OCI-LY3 (cell line): ENCODE data around the gene STYK1.

Experiments used
- H2AFZ ChIP-seq: fragments of 200-600, 300-600 bp; shearing (Covaris generic); 2 replicates; pipeline ENCODE4 v1.6.0; 2014; ENCODE audit warnings: antibody characterized with exemption, low read depth, low read length
- H3K27ac ChIP-seq: fragments of 200-600, 300-600 bp; sonication (generic); 2 replicates; pipeline ENCODE4 v1.5.1; 2014; ENCODE audit warnings: mild to moderate bottlenecking, low read length, moderate library complexity, mixed read lengths
- H3K27me3 ChIP-seq: fragments of 200-600, 300-600 bp; sonication (generic); 2 replicates; pipeline ENCODE4 v1.6.1; 2014; ENCODE audit warnings: low read depth, low read length, mixed read lengths
- H3K36me3 ChIP-seq: fragments of 200-600, 300-600 bp; sonication (generic); replicated peaks from 2 replicates; pipeline ENCODE3; 2014; ENCODE audit warnings: low read depth, low read length, mixed read lengths
- H3K4me1 ChIP-seq: fragments of 300-600, 200-600 bp; sonication (generic); 2 replicates; pipeline ENCODE4 v1.6.1; 2014; ENCODE audit warnings: low read length, mixed read lengths
- H3K4me2 ChIP-seq: fragments of 200-600, 300-600 bp; sonication (generic); 2 replicates; pipeline ENCODE4 v1.6.1; 2014; ENCODE audit warnings: low read length, mixed read lengths
- H3K4me3 ChIP-seq: fragments of 300-600, 200-600 bp; sonication (generic); 2 replicates; pipeline ENCODE4 v1.5.1; 2014; ENCODE audit warnings: antibody characterized with exemption, mild to moderate bottlenecking, low read length, moderate library complexity
- H3K79me2 ChIP-seq: fragments of 300-600, 200-600 bp; shearing (Covaris generic); 2 replicates; pipeline ENCODE4 v1.6.1; 2014; ENCODE audit warnings: mild to moderate bottlenecking, low read length, mixed read lengths
- H3K9ac ChIP-seq: fragments of 300-600, 200-600 bp; shearing (Covaris generic); 2 replicates; pipeline ENCODE4 v1.6.0; 2014; ENCODE audit warnings: mild to moderate bottlenecking, low read length, moderate library complexity
- H3K9me3 ChIP-seq: fragments of 200-600, 300-600 bp; shearing (Covaris generic); 2 replicates; pipeline ENCODE4 v1.6.1; 2014; ENCODE audit warnings: low read length, mixed read lengths; ENCODE audit not compliant: insufficient read depth
- H4K20me1 ChIP-seq: fragments of 200-600, 300-600 bp; sonication (generic); 2 replicates; pipeline ENCODE4 v1.6.1; 2016; ENCODE audit warnings: low read length, mixed read lengths; ENCODE audit not compliant: insufficient read depth
- EZH2phosphoT487 ChIP-seq: fragments of 200-600 bp; shearing (Covaris generic); IDR thresholded peaks from 2 replicates; pipeline ENCODE4 v1.6.1; 2018; ENCODE audit warnings: antibody characterized with exemption, mixed run types, low read depth
- TF ChIP-seq, protein P1 (sequence below): fragments of 200-600, 300-600 bp; sonication (generic); IDR thresholded peaks from 2 replicates; pipeline ENCODE4 v1.5.1; 2014; ENCODE audit warnings: antibody characterized with exemption, low read length, low read depth

Gene STYK1

GRCh38 chr12:10701131-10701681 is 27.4 kb upstream of the STYK1 start:
- Histone ChIP-seq H3K9me3 (no peaks in the 10 kb centered on the region), H3K79me2 (no peaks in the 10 kb centered on the region), H2AFZ (no peak overlapping the region), H3K9ac (no peak overlapping the region), H3K4me2 (peak overlapping the region; percentile 12; the same call in 1 of the 2 replicates), H4K20me1 (peaks cover 3% of the 10 kb centered on the region; the same call in 1 of the 2 replicates), H3K36me3 (peaks cover 69% of the 10 kb centered on the region), H3K27me3 (no peaks in the 10 kb centered on the region), H3K27ac (peak overlapping the region; percentile 44), H3K4me1 (peaks cover 10% of the 10 kb centered on the region), H3K4me3 (no peak overlapping the region)
- no peak for TF ChIP-seq EZH2phosphoT487
- TF ChIP-seq, protein P1, sequence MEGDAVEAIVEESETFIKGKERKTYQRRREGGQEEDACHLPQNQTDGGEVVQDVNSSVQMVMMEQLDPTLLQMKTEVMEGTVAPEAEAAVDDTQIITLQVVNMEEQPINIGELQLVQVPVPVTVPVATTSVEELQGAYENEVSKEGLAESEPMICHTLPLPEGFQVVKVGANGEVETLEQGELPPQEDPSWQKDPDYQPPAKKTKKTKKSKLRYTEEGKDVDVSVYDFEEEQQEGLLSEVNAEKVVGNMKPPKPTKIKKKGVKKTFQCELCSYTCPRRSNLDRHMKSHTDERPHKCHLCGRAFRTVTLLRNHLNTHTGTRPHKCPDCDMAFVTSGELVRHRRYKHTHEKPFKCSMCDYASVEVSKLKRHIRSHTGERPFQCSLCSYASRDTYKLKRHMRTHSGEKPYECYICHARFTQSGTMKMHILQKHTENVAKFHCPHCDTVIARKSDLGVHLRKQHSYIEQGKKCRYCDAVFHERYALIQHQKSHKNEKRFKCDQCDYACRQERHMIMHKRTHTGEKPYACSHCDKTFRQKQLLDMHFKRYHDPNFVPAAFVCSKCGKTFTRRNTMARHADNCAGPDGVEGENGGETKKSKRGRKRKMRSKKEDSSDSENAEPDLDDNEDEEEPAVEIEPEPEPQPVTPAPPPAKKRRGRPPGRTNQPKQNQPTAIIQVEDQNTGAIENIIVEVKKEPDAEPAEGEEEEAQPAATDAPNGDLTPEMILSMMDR, result no peak

DNA sequence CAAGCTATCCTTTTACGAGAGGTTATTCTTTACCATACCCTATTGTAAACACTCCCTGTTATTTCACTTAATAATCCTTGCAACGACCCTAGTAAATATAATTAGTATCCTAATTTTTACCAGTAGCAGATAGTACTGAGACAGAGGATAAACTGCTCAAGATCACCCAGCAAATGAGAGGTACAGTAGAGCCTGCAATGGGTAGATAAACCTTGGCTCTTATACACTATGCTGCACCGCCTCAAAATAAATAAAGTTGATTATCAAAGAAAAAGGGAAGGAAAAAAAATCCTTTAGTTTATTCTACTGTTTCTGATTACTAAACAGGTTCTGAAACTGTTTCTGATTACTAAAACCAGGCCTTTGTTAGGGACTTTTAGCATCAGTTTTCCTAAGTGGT is 26.7 kb upstream of the STYK1 start:
- H3K79me2 ChIP-seq, result no peaks in the 10 kb centered on the region
- no peak overlapping the region for H3K9ac ChIP-seq
- no peaks in the 10 kb centered on the region for H3K27me3 ChIP-seq
- peaks cover 3% of the 10 kb centered on the region; the same call in 1 of the 2 replicates for H4K20me1 ChIP-seq
- peak overlapping the region; percentile 44 for H3K27ac ChIP-seq
- H3K36me3 ChIP-seq, result peaks cover 63% of the 10 kb centered on the region
- H2AFZ ChIP-seq, result no peak overlapping the region
- no peak for TF ChIP-seq EZH2phosphoT487
- TF ChIP-seq, protein P1, result no peak
- no peak overlapping the region for H3K4me2 ChIP-seq
- no peaks in the 10 kb centered on the region for H3K9me3 ChIP-seq
- H3K4me1 ChIP-seq, result peaks cover 10% of the 10 kb centered on the region
- H3K4me3 ChIP-seq, result no peak overlapping the region

GRCh38 chr12:10697862-10698261 is 24.0 kb upstream of the STYK1 start:
- Histone ChIP-seq H3K9me3 (no peaks in the 10 kb centered on the region), H3K36me3 (peaks cover 48% of the 10 kb centered on the region), H3K4me1 (peaks cover 10% of the 10 kb centered on the region), H3K27ac (no peak overlapping the region), H2AFZ (no peak overlapping the region), H3K27me3 (no peaks in the 10 kb centered on the region), H3K4me3 (no peak overlapping the region), H3K4me2 (no peak overlapping the region), H4K20me1 (no peaks in the 10 kb centered on the region), H3K9ac (no peak overlapping the region), H3K79me2 (no peaks in the 10 kb centered on the region)
- TF ChIP-seq EZH2phosphoT487, result no peak
- TF ChIP-seq, protein P1, result no peak

DNA sequence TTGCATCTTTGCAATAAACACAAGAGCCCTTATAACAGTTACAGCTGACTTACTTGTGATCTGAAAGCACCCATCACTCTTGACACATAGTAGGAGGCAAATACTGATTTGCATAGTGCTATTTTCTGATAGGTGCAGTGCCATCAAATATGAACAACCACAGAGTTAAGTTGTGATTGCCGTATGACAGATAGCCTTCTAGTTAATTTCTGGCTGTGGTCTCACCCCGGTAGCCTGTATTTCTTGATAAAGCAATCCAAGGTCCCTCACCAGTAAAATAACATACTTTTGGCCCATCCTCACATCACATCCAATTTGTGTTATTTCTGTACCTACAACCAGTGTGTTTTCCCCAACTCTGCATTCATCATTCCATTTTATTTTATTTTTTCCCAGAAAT is 23.3 kb upstream of the STYK1 start:
- Histone ChIP-seq H3K9ac (no peak overlapping the region), H3K27me3 (no peaks in the 10 kb centered on the region), H3K4me3 (no peak overlapping the region), H3K36me3 (peaks cover 48% of the 10 kb centered on the region), H4K20me1 (no peaks in the 10 kb centered on the region), H3K4me1 (peaks cover 10% of the 10 kb centered on the region), H3K27ac (no peak overlapping the region), H3K4me2 (no peak overlapping the region), H3K79me2 (no peaks in the 10 kb centered on the region), H2AFZ (no peak overlapping the region), H3K9me3 (no peaks in the 10 kb centered on the region)
- TF ChIP-seq, protein P1, result no peak
- TF ChIP-seq EZH2phosphoT487, result no peak
